Muscle layer of colon (tissue), 2 donors: ENCODE measurements around the gene COPS7A.

Experiments
- H3K27ac ChIP-seq: one replicate; pipeline ENCODE4 v1.7.0; 2013; ENCODE audit warnings: low read depth, mild to moderate bottlenecking, low read length, moderate library complexity
- H3K27me3 ChIP-seq, 2 donors: one replicate each; pipeline ENCODE4 v1.7.0; 2013; ENCODE audit warnings: low read length in 2 of 2, mild to moderate bottlenecking in 2 of 2; ENCODE audit not compliant: insufficient read depth in 2 of 2, control insufficient read depth in 1 of 2
- H3K36me3 ChIP-seq: one replicate; pipeline ENCODE4 v1.7.0; 2013; ENCODE audit warnings: mild to moderate bottlenecking, low read length; ENCODE audit not compliant: insufficient read depth
- H3K4me1 ChIP-seq: one replicate; pipeline ENCODE4 v1.7.0; 2013; ENCODE audit warnings: mild to moderate bottlenecking, low read length; ENCODE audit not compliant: insufficient read depth
- H3K4me3 ChIP-seq, 2 donors: one replicate each; pipeline ENCODE4 v1.7.0; 2013; ENCODE audit warnings: low read length in 2 of 2, low read depth in 1 of 2, mild to moderate bottlenecking in 1 of 2, moderate library complexity in 1 of 2
- H3K9ac ChIP-seq: one replicate; pipeline ENCODE4 v1.7.0; 2013; ENCODE audit warnings: low read length
- H3K9me3 ChIP-seq: one replicate; pipeline ENCODE4 v1.7.0; 2013; ENCODE audit warnings: mild to moderate bottlenecking, low read length
- donor health status: abdominal sarcoma.
- donor health status: Adenocarcinoma of cecum.

The COPS7A gene

GRCh38 chr12:6695313-6696045, 28.4 kb upstream of the COPS7A start:
- no peaks in the 10 kb centered on the region for H3K36me3 ChIP-seq
- no peaks in the 10 kb centered on the region for H3K9me3 ChIP-seq
- peaks cover 4 to 39% of the 10 kb centered on the region in 2 donors for H3K27me3 ChIP-seq
- no peak overlapping the region for H3K27ac ChIP-seq
- H3K4me1 ChIP-seq = peaks cover under 1% of the 10 kb centered on the region
- H3K4me3 ChIP-seq = no peak overlapping the region
- H3K9ac ChIP-seq = no peak overlapping the region

DNA sequence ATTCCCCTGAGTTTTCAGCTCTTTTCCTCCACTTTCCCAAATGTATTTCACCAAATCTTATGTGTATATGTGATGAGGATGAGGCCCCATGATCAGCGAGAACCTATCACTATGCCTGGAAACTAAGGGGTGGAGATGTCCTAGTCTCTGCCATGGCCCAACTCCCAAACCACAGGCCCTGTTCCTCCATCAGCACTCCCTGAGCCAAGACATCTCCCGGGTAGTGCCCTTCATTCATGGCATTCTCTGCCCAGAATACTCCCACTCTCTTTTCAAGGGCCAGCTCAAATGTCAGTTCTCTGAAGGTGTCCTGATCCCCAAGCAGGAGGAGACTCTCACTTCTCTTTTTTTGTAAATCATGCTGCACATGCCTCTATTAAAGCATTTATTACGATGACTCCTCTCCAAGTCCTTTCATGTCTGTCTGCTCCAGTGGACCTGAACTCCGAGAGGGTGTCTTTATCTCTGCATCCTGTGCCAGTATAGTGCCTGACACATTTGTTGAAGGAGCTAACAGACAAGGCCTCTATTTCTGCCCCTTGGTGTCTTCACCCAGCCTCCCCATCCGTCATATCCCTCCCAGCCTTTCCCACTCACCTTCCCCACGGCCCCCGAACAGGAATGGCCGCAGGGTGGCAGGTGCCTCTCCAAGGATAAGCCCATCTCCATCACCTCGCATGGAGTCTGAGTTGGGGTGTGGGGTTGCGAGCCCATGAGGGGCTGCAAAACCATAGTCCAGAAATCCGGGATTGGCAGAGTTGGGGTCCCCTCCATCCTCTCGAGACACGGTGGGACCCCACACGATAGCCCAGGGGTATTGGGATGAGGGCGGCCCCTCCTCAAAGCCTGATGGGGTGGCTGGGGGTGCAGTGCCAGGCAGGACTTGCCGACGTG, 26.9 kb upstream of the COPS7A start:
- no peak overlapping the region for H3K27ac ChIP-seq

GRCh38 chr12:6697584-6698351, 26.1 kb upstream of the COPS7A start:
- Histone ChIP-seq H3K4me3 (no peak overlapping the region), H3K36me3 (no peaks in the 10 kb centered on the region), H3K9me3 (no peaks in the 10 kb centered on the region), H3K4me1 (peaks cover 4% of the 10 kb centered on the region), H3K9ac (no peak overlapping the region), H3K27me3 (peaks cover 21 to 49% of the 10 kb centered on the region in 2 donors), H3K27ac (no peak overlapping the region)

More for the DNA sequence above, 26.9 kb upstream of the COPS7A start:
- H3K9ac ChIP-seq = no peak overlapping the region
- no peak overlapping the region for H3K4me3 ChIP-seq
- peaks cover 4% of the 10 kb centered on the region for H3K4me1 ChIP-seq
- H3K36me3 ChIP-seq = no peaks in the 10 kb centered on the region
- peaks cover 16 to 49% of the 10 kb centered on the region in 2 donors for H3K27me3 ChIP-seq
- H3K9me3 ChIP-seq = no peaks in the 10 kb centered on the region

DNA sequence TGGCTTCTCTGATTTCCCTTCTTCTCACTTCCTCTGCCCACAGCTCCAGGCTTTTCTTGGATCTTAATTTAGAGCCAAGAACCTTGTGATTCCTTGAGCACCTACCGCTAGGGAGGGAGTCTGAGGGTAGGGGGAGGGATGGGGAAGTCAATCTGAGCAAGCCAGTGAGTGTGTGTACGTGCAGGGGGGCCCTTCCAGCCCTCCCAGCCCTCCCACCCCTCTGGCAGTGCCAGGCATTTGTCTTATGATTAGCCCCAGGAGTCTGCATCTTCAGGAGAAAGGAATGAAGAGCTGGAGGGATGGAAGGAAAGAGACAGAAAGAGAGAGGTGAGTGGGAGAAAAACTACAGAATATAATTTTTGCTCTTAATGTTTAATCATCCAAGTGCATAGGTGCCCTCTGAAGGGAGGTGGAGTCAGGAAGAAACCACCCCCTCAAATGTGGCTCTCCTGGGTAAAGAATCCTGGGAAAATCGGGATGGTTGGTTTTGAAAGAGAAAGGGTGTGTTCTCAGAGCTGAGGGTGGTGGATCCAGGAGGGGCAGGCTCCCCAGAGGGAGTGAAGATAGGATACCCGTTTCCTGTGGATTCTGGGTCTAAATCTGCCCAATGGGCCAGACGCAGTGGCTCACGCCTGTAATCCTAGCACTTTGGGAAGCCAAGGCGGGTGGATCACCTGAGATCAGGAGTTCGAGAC, 25.3 kb upstream of the COPS7A start:
- Histone ChIP-seq H3K27ac (no peak overlapping the region), H3K9me3 (no peaks in the 10 kb centered on the region), H3K36me3 (no peaks in the 10 kb centered on the region), H3K27me3 (peaks cover 21 to 49% of the 10 kb centered on the region in 2 donors), H3K4me1 (peaks cover 4% of the 10 kb centered on the region), H3K9ac (no peak overlapping the region), H3K4me3 (no peak overlapping the region)

DNA sequence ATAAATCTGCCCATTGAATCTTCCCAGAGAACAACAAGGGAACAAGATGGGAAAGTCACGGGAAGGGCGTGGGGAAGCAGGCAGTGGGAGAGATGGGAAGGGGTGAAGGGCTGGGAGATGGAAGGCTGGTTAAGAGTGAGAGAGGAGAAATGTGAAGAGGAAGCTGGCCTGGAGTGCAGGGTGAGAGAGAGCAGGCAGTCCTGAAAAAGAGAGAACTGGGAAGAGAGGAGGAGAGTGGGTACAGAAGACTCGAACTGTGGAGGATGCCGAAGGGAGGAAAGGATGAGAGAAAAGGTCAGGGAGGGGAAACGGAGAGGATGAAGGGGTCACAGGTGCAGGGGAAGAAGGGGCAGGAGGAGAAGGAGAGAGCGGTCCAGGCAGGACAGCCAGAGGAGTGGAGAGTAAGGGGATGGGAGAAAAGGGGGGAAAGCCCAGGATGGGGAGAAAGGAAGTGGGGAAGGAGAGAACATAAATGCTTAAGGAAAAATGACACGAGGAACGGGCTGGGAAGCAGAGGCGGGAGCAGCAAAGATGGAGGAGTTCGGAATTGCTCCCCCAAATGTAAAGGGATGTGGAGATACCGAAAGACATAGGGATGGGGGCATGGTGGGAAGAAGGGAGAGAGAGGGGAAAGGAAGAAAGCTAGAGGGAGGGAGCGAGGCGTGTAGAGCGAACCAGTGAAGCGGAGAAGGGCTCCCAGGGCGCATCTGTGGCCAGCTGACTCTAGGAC, 24.4 kb upstream of the COPS7A start:
- H3K9me3 ChIP-seq = no peaks in the 10 kb centered on the region
- H3K36me3 ChIP-seq = no peaks in the 10 kb centered on the region
- no peak overlapping the region for H3K4me3 ChIP-seq
- H3K4me1 ChIP-seq = peaks cover 4% of the 10 kb centered on the region
- no peak overlapping the region for H3K27ac ChIP-seq
- H3K9ac ChIP-seq = no peak overlapping the region
- peaks cover 21 to 57% of the 10 kb centered on the region in 2 donors for H3K27me3 ChIP-seq

DNA sequence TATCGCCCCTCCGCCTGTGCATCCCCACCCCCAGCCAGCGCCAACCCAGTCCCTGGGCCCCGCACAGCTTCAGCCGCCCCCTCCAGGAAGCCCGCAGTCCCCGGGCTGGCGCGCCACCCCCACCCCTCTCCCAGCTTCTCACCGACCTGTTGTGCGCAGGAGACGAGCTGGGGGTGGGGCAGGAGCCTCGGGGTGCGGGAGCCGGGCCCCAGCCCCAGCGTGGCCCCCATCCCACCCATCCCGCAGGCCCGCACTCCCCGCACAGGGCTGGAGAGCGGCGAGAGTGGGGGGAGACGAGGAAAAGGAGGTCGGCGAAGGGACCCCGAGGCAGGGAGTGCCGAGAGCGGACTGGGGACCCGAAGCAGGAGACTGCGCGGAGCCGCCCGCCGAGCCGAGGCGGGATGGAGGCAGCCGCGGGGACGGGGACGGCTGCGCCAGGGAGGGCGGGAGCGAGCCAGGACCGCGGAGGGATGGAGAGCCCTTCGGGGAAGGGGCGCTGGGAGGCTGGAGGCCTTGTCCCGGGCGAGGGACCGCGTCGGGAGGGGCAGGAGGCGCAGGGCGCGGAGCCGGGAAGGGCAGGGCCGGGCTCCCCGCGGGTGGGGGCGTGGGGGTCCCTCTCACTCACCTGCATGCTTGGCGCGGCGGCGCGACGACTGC, 23.7 kb upstream of the COPS7A start:
- H3K9me3 ChIP-seq = no peaks in the 10 kb centered on the region
- H3K9ac ChIP-seq = no peak overlapping the region
- H3K4me1 ChIP-seq = peaks cover 4% of the 10 kb centered on the region
- no peak overlapping the region for H3K27ac ChIP-seq
- H3K27me3 ChIP-seq = peaks cover 21 to 57% of the 10 kb centered on the region in 2 donors
- no peaks in the 10 kb centered on the region for H3K36me3 ChIP-seq
- H3K4me3 ChIP-seq = peak overlapping the region in 1 of 2 donors; percentile 64

DNA sequence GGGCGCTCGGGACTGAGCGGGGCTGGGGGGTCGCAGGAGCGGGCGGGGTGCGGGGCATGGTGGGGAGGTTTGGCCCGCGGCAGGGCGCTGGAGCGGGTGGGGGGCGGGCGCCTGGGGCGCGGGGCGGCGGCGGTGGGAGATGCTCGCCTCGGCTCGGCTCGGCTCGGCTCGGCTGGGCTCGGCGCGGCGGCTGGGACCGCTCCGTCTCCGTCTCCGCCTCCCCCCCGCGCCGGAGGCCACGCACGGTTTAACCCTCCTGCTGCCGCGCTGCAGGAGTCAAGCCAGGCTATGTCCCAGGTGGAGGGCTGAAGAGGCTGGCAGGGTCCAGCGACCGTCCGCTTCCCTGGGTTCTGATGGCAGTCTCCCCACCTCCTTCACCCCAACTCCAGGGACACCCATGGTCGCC, 23.2 kb upstream of the COPS7A start, which contains the start of gene PIANP:
PIANP (minus strand) TSS at position 170 of the 406 bp plus-strand sequence. CDS start 2,754 bp downstream, outside the sequence.
- Histone ChIP-seq H3K9ac (no peak within 1 kb of the TSS), H3K27ac (no peak within 1 kb of the TSS), H3K27me3 (peaks cover 21 to 52% of the 10 kb centered on the region in 2 donors), H3K36me3 (no peaks in the 10 kb centered on the region), H3K4me1 (peaks cover 4% of the 10 kb centered on the region), H3K9me3 (no peaks in the 10 kb centered on the region), H3K4me3 (peak within 1 kb of the TSS; percentile 27 to 64)

- Histone ChIP-seq H3K9ac (no peak overlapping the region), H3K27me3 (peaks cover 21 to 51% of the 10 kb centered on the region in 2 donors), H3K4me1 (peaks cover 4% of the 10 kb centered on the region)
Measured at GRCh38 chr12:6701078-6701768, 22.6 kb upstream of the COPS7A start.

DNA sequence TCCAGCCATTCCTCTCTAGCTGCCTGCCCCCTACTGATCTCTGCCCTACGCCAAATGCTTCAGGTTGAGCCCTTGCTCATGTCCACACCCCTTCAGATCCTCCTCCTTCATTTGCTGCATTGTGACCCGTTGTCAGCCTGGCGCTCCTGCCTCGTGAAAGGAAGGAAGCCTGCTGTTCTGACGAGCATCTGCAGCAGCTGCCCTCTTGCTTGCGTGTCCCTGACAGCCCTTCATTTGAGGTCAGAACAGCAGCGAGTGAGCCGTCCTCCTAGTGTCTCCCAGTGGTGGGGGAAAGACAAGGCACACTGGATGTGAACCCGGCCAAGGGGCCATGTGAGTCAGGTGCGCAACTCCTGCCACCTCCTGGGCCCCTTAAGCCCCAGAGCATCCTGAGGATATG, 20.2 kb upstream of the COPS7A start:
- Histone ChIP-seq H3K4me1 (peaks cover 4% of the 10 kb centered on the region), H3K36me3 (no peaks in the 10 kb centered on the region), H3K27ac (no peak overlapping the region), H3K27me3 (peaks cover 18 to 36% of the 10 kb centered on the region in 2 donors), H3K9me3 (no peaks in the 10 kb centered on the region), H3K4me3 (no peak overlapping the region), H3K9ac (no peak overlapping the region)

More at GRCh38 chr12:6701078-6701768, 22.6 kb upstream of the COPS7A start:
- H3K4me3 ChIP-seq = peak overlapping the region in 1 of 2 donors; percentile 27
- no peak overlapping the region for H3K27ac ChIP-seq
- H3K9me3 ChIP-seq = no peaks in the 10 kb centered on the region
- H3K36me3 ChIP-seq = no peaks in the 10 kb centered on the region
